ENCODE results near the gene MON2. TPM values are rescaled to one million over a fixed set of nuclear protein-coding genes. Genes with fewer than 3 reads are reported as not detected.

MON2 gene
- total RNA-seq, 4 donors from 2014 or later: 41.2 to 222 (median 70.0) TPM

DNA sequence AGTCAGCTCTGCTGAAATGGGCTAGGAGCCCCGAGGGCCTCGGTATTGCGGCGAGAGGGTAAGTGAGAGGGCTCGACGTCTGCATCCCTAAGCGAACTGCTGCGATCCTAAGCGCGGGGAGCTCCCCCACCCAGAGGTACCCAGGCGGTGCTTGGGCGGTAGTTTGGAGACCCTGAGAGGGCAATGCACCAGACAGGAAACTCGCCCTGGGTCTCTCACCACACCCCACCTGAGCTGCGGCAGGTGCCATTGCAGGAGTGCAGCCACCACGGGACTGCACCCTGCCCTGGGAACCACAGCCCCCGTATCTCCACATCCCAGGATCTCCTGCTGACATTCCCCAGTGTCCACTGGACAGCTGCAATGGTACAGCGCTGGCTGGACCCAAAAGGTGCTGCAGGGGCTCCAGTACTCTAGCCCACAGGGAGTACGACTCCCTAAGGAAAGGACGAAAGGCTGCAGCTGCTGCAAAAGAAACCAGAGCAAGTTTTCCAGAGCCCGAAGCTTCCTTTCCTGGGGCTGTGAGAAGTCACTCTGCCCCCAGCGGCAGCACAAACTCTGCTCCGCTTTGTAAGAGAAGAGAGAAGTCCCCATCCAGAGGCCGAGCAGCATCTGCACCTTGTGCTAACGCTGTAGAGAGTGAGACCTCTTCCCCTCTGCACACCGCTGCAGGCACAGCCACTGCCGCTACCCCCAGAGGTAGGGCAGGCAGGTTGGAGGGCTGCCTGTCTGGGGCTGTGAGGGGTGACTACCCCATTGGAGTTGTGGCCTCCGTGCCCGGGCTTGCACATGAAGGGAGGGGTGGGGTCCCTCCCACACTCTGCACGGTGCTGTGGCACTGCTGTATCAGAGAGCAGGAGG lies 31.1 kb upstream of the MON2 start:
- no peaks in the 10 kb centered on the region for H3K36me3 ChIP-seq
- peak; percentile 25 to 33 for DNase-seq
- no peak overlapping the region for H3K27ac ChIP-seq
- intact Hi-C loops (cut with DNase I; ENCODE audit: low total_unique reads): loop anchor here (5.0 kb wide), 1 partner anchor 362 kb away; no protein-coding TSS in a partner anchor
- peak overlapping the region; percentile 21 to 38 for H3K4me3 ChIP-seq
- no peaks in the 10 kb centered on the region for H3K4me1 ChIP-seq
- H3K27me3 ChIP-seq: peaks cover 0 to 4% of the 10 kb centered on the region in 2 donors
- no peak for TF ChIP-seq POLR2A (IDR thresholded peaks at IDR 0.05)
- TF ChIP-seq, protein P1, sequence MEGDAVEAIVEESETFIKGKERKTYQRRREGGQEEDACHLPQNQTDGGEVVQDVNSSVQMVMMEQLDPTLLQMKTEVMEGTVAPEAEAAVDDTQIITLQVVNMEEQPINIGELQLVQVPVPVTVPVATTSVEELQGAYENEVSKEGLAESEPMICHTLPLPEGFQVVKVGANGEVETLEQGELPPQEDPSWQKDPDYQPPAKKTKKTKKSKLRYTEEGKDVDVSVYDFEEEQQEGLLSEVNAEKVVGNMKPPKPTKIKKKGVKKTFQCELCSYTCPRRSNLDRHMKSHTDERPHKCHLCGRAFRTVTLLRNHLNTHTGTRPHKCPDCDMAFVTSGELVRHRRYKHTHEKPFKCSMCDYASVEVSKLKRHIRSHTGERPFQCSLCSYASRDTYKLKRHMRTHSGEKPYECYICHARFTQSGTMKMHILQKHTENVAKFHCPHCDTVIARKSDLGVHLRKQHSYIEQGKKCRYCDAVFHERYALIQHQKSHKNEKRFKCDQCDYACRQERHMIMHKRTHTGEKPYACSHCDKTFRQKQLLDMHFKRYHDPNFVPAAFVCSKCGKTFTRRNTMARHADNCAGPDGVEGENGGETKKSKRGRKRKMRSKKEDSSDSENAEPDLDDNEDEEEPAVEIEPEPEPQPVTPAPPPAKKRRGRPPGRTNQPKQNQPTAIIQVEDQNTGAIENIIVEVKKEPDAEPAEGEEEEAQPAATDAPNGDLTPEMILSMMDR (IDR thresholded peaks at IDR 0.05): peak in 3 of 4 experiments; percentile 21 to 43 (median 31)
- no peaks in the 10 kb centered on the region for H3K9me3 ChIP-seq

DNA sequence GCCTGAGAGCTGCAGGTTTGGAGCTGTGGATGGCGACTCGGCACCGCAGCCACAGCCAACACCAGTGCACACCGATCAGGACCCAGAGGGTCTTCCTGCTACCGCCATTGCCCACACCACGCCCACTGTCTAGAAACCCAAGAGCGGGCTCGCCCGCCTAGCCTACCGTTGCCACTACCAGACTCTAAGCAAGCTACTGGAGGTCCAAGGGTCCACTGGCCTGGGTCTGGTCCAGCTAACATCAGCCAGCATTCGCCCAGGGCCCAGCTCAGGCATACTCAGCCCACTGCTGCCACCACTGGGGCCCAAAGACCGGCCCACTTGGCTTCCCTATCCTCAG lies 30.5 kb upstream of the MON2 start:
- intact Hi-C loops (cut with DNase I; ENCODE audit: low total_unique reads): loop anchor here (5.0 kb wide), 1 partner anchor 361 kb away; no protein-coding TSS in a partner anchor
- no peak for DNase-seq
- no peaks in the 10 kb centered on the region for H3K36me3 ChIP-seq
- no peak overlapping the region for H3K4me3 ChIP-seq
- no peaks in the 10 kb centered on the region for H3K9me3 ChIP-seq
- no peaks in the 10 kb centered on the region for H3K4me1 ChIP-seq
- H3K27me3 ChIP-seq: peaks cover 0 to 4% of the 10 kb centered on the region in 2 donors
- H3K27ac ChIP-seq: no peak overlapping the region
- TF ChIP-seq, protein P1 (IDR thresholded peaks at IDR 0.05): no peak
- TF ChIP-seq POLR2A (IDR thresholded peaks at IDR 0.05): no peak

DNA sequence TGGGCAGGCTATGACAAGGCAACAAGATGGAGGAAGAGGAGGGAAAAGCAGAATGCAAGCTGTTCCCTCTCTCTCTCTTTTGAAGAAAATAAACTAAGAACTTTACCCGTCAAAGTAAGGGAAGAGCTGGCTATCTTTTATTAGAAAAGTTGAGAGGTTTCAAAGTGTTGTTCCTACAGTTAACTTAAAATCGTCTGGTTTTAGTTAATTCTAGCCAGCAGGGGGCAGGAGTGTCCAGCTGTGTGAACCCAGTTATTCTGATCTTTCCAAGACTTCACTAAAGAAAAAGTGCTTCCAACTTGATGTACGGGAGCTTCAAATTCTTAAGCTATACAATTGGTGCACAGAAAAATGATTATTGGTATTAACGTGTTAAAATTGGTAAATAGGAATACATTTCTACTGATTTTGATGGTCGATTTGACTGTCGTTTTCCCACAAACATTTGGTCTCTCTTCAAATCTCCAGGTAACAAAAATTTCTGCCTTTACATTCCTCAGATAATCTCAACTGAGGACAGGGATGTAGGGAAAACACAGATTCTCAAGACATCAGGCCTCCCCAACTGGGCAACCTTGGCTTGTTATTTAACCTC lies 28.4 kb upstream of the MON2 start:
- intact Hi-C loops (cut with DNase I; ENCODE audit: low total_unique reads): loop anchor here (5.0 kb wide), 1 partner anchor 359 kb away; no protein-coding TSS in a partner anchor
- no peak for TF ChIP-seq POLR2A (IDR thresholded peaks at IDR 0.05)
- TF ChIP-seq, protein P1 (IDR thresholded peaks at IDR 0.05): peak; percentile 58 to 72 (median 61)
- peaks cover 0 to 4% of the 10 kb centered on the region in 2 donors for H3K27me3 ChIP-seq
- H3K36me3 ChIP-seq: no peaks in the 10 kb centered on the region
- no peak overlapping the region for H3K4me3 ChIP-seq
- H3K9me3 ChIP-seq: no peaks in the 10 kb centered on the region
- H3K27ac ChIP-seq: no peak overlapping the region
- H3K4me1 ChIP-seq: no peaks in the 10 kb centered on the region
- peak; percentile 23 to 51 for DNase-seq

DNA sequence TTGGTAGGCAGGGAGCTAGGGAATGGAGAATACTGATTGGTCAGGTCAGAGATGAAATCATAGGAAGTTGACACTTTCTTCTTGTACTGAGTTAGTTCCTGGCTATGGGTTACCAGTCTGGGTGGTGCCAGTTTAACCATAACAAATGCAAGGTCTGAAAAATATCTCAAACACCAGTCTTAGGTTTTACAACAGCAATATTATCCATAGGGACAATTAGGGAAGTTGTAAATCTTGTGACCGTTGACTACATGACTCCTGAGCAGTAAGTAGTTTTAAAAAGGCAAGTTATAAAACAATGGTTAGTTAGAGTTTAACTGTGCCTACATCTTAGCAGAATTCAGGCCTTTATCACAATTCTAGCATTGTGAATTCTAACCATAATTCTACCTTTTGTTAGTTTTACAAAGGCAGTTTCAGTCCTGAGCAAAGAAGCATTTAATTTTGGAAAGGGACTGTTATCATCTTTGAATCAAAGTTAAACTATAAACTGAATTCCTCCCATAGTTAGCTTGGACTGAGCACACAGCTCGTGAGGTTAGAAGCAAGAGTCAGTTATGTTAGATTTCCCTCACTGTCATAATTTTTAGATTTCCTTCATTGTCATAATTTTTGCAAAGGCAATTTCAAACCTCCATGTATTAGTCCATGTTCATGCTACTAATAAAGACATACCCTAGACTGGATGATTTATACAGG lies 19.7 kb upstream of the MON2 start:
- no peak for TF ChIP-seq POLR2A (IDR thresholded peaks at IDR 0.05)
- TF ChIP-seq, protein P1 (IDR thresholded peaks at IDR 0.05): no peak
- intact Hi-C loops (cut with DNase I; ENCODE audit: low total_unique reads): no loop called here
- Histone ChIP-seq H3K4me3 (no peak overlapping the region), H3K27me3 (no peaks in the 10 kb centered on the region), H3K9me3 (peaks cover 0 to 12% of the 10 kb centered on the region in 2 donors), H3K36me3 (no peaks in the 10 kb centered on the region), H3K4me1 (no peaks in the 10 kb centered on the region), H3K27ac (no peak overlapping the region)
- no peak for DNase-seq

Data from uterus (tissue), 4 donors.